ENCODE results near the gene SLC16A12. TPM values are rescaled to one million over a fixed set of nuclear protein-coding genes. Genes with fewer than 3 reads are reported as not detected.

Gene SLC16A12
- total and polyA plus RNA-seq, 2 of the 4 experiments (the other 2 are of a cell fraction), result 1.4 to 1.6 TPM

DNA sequence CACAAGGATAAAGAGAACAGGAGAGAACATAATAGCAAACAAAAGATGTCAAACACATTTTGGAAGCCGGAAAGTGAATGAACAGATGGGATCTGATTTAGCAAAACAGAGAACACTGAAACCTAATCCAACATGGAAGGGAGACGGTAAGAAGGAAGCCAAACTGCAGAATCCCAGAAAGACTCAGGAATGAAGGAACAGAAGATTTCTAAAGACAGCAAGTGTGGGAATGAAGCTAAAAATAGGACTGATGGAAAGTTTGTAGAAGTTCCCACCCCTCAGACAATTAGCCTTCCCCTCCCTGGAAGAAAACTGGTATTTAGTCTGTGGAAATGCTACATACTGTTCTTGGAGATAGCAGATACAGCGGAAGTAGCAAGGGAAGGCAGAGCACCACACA lies 40.8 kb downstream of the SLC16A12 start:
- Histone ChIP-seq H2AK9ac (replicated peaks; ENCODE audit: low read depth, low read length, poor library complexity) (no peak overlapping the region), H2BK120ac (ENCODE audit: low read depth, low read length) (no peak overlapping the region), H3K36me3 (ENCODE audit: control insufficient read depth, insufficient read depth, low read length) (no peaks in the 10 kb centered on the region), H3K56ac (ENCODE audit: extremely low read depth, insufficient read depth, low read length) (no peak overlapping the region), H3K27ac (ENCODE audit: insufficient read depth, low read length) (no peak overlapping the region), H3K4me3 (ENCODE audit: insufficient read depth, low read depth, low read length) (no peak overlapping the region), H3K4me2 (ENCODE audit: low read depth, low read length) (no peak overlapping the region), H3K14ac (replicated peaks; ENCODE audit: low read depth, low read length) (no peak overlapping the region), H3K18ac (ENCODE audit: low read depth, low read length) (no peak overlapping the region), H3K23ac (ENCODE audit: low read depth, low read length) (no peak overlapping the region), H2AK5ac (ENCODE audit: low read depth, low read length) (no peak overlapping the region), H3K79me1 (ENCODE audit: low read depth in 1 of 2, low read length in 2 of 2) (no peaks in the 10 kb centered on the region), H3K9me1 (ENCODE audit: insufficient read depth, low read length) (no peaks in the 10 kb centered on the region), H2BK20ac (ENCODE audit: low read depth, low read length) (no peak overlapping the region), H3K27me3 (ENCODE audit: control insufficient read depth, insufficient read depth, low read length) (no peaks in the 10 kb centered on the region), H4K20me1 (ENCODE audit: insufficient read depth, low read length) (no peaks in the 10 kb centered on the region), H4K8ac (ENCODE audit: low read depth in 2 of 2, low read length in 2 of 2) (no peak overlapping the region), H4K91ac (ENCODE audit: insufficient read depth, low read depth, low read length) (no peak overlapping the region), H3K4me1 (ENCODE audit: control insufficient read depth, insufficient read depth, low read length) (no peaks in the 10 kb centered on the region), H3K9me3 (ENCODE audit: control insufficient read depth, insufficient read depth, low read length) (no peaks in the 10 kb centered on the region), H2BK15ac (ENCODE audit: low read depth, low read length) (no peak overlapping the region), H2BK5ac (ENCODE audit: low read depth, low read length, poor library complexity, severe bottlenecking) (no peak overlapping the region), H3K9ac (ENCODE audit: low read depth, low read length) (no peak overlapping the region), H3K4ac (ENCODE audit: low read depth, low read length) (no peak overlapping the region), H4K5ac (ENCODE audit: low read depth, low read length) (no peak overlapping the region), H2AFZ (replicated peaks; ENCODE audit: low read length, poor library complexity) (no peak overlapping the region)
- no peak for TF ChIP-seq FOS (IDR thresholded peaks at IDR 0.05; ENCODE audit: low read depth, low read length)
- TF ChIP-seq, protein P1, sequence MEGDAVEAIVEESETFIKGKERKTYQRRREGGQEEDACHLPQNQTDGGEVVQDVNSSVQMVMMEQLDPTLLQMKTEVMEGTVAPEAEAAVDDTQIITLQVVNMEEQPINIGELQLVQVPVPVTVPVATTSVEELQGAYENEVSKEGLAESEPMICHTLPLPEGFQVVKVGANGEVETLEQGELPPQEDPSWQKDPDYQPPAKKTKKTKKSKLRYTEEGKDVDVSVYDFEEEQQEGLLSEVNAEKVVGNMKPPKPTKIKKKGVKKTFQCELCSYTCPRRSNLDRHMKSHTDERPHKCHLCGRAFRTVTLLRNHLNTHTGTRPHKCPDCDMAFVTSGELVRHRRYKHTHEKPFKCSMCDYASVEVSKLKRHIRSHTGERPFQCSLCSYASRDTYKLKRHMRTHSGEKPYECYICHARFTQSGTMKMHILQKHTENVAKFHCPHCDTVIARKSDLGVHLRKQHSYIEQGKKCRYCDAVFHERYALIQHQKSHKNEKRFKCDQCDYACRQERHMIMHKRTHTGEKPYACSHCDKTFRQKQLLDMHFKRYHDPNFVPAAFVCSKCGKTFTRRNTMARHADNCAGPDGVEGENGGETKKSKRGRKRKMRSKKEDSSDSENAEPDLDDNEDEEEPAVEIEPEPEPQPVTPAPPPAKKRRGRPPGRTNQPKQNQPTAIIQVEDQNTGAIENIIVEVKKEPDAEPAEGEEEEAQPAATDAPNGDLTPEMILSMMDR (conservative IDR thresholded peaks at IDR 0.05; ENCODE audit: low read depth, low read length), result no peak
- no peak for TF ChIP-seq RFX5 (IDR thresholded peaks at IDR 0.05; ENCODE audit: low read depth, low read length)
- no peak for TF ChIP-seq RCOR1 (IDR thresholded peaks at IDR 0.05; ENCODE audit: insufficient replicate concordance, low read length)
- TF ChIP-seq CHD1 (IDR thresholded peaks at IDR 0.05; ENCODE audit: low read depth, low read length), result no peak
- TF ChIP-seq POLR2A (IDR thresholded peaks at IDR 0.05; ENCODE audit: low read depth, low read length), result no peak
- TF ChIP-seq, protein P2, sequence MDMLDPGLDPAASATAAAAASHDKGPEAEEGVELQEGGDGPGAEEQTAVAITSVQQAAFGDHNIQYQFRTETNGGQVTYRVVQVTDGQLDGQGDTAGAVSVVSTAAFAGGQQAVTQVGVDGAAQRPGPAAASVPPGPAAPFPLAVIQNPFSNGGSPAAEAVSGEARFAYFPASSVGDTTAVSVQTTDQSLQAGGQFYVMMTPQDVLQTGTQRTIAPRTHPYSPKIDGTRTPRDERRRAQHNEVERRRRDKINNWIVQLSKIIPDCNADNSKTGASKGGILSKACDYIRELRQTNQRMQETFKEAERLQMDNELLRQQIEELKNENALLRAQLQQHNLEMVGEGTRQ (IDR thresholded peaks at IDR 0.05; ENCODE audit: low read depth, low read length), result no peak
- TF ChIP-seq, protein P3, sequence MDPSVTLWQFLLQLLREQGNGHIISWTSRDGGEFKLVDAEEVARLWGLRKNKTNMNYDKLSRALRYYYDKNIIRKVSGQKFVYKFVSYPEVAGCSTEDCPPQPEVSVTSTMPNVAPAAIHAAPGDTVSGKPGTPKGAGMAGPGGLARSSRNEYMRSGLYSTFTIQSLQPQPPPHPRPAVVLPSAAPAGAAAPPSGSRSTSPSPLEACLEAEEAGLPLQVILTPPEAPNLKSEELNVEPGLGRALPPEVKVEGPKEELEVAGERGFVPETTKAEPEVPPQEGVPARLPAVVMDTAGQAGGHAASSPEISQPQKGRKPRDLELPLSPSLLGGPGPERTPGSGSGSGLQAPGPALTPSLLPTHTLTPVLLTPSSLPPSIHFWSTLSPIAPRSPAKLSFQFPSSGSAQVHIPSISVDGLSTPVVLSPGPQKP (IDR thresholded peaks at IDR 0.05; ENCODE audit: borderline replicate concordance, low read depth, low read length), result no peak
- no peak for TF ChIP-seq NFE2L2 (IDR thresholded peaks at IDR 0.05; ENCODE audit: low read depth, low read length)
- TF ChIP-seq MAZ (IDR thresholded peaks at IDR 0.05; ENCODE audit: borderline replicate concordance, low read depth, low read length), result no peak
- TF ChIP-seq MAFK (IDR thresholded peaks at IDR 0.05; ENCODE audit: low read depth, low read length), result no peak
- TF ChIP-seq CEBPB (IDR thresholded peaks at IDR 0.05; ENCODE audit: low read depth, low read length), result no peak
- no peak for TF ChIP-seq BHLHE40 (IDR thresholded peaks at IDR 0.05; ENCODE audit: low read depth, low read length)
- TF ChIP-seq RAD21 (IDR thresholded peaks at IDR 0.05; ENCODE audit: low read length), result no peak
- no peak for TF ChIP-seq SMC3 (IDR thresholded peaks at IDR 0.05; ENCODE audit: low read depth, low read length)
- BruUV-seq (replicated peaks), result no TSS peak
- no peak for DNase-seq
- ATAC-seq (ENCODE audit: low read depth), result no peak
- no CpG with 5 or more reads among the region's 3 CpGs for WGBS, 2 experiments (ENCODE audit: extremely low coverage in 2 of 2, insufficient read length in 1 of 2)
- POLR2A ChIA-PET (ENCODE audit: unreplicated experiment), result no interaction called here
- dilution Hi-C loops (cut with HindIII; ENCODE audit: low sequenced_read_pairs, unreplicated experiment) (no loop called here), in situ Hi-C loops (cut with MboI; ENCODE audit: low sequenced_read_pairs) (no loop called here), intact Hi-C loops (cut with micrococcal nuclease) (no loop called here)
- CTCF ChIA-PET, result interaction anchor here (0.9 kb wide), 1 partner anchor 32 kb away, joined by 3 read pairs; no protein-coding TSS in a partner anchor

All from IMR-90 (cell line).